Measurements from ENCODE around the gene ASCC1.
"Not testable (repeated sequence)": the region's sequence is repeated elsewhere in the genome, so short reads cannot be mapped to it uniquely, and the experiment has no call there.

ASCC1 gene

GRCh38 chr10:72219235-72219814 lies 3.2 kb upstream of the ASCC1 start:
- no peak for DNase-seq (ENCODE audit: low read depth)

- no peak for DNase-seq (ENCODE audit: low read depth)
Observed at GRCh38 chr10:72218726-72219125, 2.6 kb upstream of the ASCC1 start.

DNA sequence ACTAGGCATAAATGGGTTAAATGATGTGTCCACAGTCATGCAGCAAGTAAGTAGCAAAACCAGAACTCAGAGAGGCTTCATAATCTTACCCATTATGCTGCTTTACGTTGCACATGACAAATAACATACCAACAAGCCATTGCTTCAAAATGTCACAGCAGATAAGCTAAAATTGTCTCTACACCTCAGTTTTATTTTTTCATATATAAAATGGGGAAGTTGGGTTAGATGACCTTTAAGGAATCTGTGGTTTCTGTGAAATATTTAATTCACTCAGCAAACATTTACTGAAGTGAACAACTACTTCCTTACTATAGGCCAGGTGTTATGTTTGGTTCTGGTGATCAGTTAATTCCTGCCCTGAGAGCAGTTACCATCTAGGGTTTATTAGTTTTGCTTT lies 2.2 kb upstream of the ASCC1 start:
- no peak for DNase-seq (ENCODE audit: low read depth)

DNA sequence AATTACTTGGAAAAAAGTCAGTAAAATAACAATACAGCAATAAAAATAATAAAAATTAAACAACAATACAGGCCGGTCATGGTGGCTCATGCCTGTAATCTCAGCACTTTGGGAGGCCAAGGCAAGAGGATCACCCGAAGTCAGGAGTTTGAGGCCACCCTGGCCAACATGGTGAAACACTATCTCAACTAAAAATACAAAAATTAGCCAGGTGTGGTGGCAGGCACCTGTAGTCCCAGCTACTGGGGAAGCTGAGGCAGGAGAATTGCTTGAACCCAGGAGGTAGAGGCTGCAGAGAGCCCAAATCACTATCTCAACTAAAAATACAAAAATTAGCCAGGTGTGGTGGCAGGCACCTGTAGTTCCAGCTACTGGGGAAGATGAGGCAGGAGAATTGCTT lies 4.2 kb downstream of the ASCC1 start:
- not testable (repeated sequence) for DNase-seq (ENCODE audit: low read depth)

DNA sequence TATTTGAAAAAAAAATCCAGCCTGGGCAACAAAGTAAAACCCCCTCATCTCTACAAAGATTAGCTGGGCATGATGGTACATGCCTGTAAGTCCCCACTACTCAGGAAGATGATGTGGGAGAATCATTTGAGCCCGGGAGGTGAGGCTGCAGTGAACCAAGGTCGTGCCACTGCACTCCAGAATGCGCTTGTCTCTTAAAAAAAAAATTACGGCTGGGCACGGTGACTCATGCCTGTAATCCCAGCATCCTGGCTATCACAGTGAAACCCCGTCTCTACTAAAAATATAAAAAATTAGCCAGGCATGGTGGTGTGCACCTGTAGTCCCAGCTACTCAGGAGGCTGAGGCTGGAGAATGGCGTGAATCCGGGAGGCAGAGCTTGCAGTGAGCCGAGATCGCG lies 4.7 kb downstream of the ASCC1 start:
- not testable (repeated sequence) for DNase-seq (ENCODE audit: low read depth)

- not testable (repeated sequence) for DNase-seq (ENCODE audit: low read depth)
Observed at GRCh38 chr10:72208526-72208925, 7.5 kb downstream of the ASCC1 start.

- DNase-seq (ENCODE audit: low read depth): no peak
Observed at GRCh38 chr10:72206511-72207229, 9.4 kb downstream of the ASCC1 start.

DNA sequence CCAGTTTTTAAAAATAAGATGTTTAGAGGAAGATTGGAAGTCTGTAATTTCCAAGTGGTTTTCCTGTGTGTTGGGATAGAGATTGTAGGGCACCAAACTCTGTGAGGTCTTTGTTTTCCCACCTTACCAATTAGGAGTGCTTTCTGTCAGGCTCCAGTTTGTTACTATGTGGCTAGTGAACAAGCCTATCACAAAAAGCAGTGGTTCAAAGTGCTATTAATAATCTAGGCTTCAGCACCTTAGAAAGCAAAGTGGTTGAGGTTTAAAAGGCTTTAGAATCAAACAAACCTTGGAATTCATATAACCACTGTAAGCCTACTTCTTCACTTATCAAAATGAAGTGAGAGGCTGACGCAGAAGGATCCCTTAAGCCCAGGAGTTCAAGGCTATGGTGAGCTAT lies 11.4 kb downstream of the ASCC1 start:
- no peak for DNase-seq (ENCODE audit: low read depth)

- DNase-seq (ENCODE audit: low read depth): no peak
Observed at GRCh38 chr10:72204296-72204695, 11.8 kb downstream of the ASCC1 start.

GRCh38 chr10:72201293-72201692 lies 14.8 kb downstream of the ASCC1 start:
- DNase-seq (ENCODE audit: low read depth): no peak

DNA sequence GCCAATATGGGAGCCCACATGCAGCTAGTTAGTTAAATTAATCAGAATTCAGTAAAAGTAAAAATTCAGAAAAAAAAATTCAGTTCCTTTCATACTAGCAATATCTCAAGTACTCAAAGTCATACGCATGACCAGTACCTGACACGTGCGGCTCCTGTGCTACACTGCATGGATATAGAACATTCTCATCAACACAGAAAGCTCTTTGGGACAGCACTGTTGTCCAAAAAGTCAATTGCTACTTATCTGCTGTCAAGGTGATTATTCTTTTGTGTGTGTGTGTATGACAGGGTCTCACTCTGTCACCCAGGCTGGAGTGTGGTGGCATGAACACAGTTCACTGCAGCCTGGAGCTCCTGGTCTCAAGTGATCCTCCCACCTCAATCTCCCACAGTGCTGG lies 15.2 kb downstream of the ASCC1 start:
- no peak for DNase-seq (ENCODE audit: low read depth)

DNA sequence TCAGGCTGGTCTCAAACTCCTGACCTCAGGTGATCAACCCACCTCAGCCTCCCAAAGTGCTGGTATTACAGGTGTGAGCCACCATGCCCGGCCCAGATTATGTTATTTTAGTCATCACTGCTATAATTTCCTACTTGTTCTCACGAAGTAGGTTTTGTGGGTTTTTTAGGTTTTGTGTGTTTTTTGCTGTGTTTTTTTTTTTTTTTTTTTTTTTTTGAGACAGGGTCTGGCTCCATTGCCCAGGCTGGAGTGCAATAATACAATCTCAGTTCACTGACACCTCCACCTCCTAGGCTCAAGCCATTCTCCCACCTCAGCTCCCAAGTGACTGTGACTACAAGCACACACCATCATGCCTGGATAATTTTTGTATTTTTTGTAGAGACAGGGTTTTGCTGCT lies 21.1 kb downstream of the ASCC1 start:
- no peak for DNase-seq (ENCODE audit: low read depth)

DNA sequence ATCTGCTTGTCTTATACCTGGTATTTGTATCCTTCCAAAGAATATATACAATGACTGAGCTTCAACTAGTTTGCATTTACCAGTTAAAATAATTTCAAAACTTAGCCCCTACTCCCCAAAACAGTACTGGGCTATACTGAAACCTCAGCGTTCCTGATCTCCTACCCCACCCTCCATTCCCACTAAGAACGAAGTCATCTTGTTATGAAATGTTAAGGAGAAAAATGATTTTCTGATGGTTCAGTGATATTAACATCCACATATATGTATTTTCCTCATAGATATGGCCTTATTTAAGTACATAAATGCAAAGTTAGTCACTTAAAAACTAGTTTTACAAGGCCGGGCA lies 29.1 kb downstream of the ASCC1 start:
- DNase-seq (ENCODE audit: low read depth): no peak

- no peak for DNase-seq (ENCODE audit: low read depth)
Observed at GRCh38 chr10:72186258-72186981, 29.7 kb downstream of the ASCC1 start.

DNA sequence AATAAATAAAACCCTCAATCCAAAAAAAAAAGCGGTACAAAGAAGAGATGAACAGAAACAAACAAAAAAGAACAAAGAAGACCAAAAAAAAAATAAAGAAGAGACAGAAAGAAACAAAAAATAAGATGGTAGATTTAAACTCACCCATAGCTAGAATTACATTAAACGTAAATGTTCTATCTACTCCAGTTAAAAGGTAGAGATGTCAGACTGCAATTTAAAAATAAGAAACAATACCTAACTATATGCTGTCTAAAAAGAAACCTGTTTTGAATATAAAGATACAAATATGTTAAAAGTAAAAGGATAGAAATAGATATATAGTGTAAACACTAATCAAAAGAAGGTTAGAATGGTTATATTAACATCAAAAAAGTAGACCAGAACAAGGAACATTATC lies 31.9 kb downstream of the ASCC1 start:
- DNase-seq (ENCODE audit: low read depth): no peak

DNA sequence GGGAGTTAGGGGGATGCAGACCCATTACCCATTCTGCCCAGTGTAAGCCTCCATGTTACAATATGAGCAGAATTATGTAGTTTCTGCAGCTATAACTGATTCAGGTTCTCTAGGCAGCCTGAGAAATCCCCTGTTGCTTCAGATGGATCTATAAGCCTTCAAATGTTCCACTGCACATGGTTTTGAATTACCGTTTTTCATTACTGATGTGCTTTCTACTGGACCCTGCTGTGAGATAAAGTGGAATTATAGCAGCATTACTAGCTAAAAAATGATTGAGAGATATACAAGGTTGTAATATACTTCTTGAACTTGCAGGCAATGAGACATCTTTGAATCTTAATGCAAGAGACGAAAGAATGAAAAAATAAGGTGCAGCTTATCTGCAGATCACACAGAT lies 38.6 kb downstream of the ASCC1 start:
- no peak for DNase-seq (ENCODE audit: low read depth)

GRCh38 chr10:72176701-72177100 lies 39.4 kb downstream of the ASCC1 start:
- DNase-seq (ENCODE audit: low read depth): no peak

DNA sequence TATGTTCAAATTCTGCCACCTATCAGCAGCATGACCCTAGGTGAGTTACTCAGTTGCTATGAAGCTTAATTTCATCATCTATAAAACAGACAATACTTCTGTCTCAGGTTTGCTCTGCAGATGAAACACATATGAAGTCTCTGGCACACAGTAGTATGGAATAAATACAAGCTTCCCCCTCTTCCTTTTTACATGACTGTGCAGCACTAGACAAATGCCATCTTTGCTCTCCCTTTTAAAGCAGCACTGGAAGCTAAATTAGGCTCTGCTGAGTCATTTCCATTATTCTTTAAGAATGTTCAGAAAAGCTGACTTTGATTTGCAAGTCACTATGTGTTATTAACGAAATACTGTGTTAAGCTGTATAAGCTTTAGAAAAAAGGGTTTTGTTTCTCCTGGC lies 40.9 kb downstream of the ASCC1 start:
- no peak for DNase-seq (ENCODE audit: low read depth)

- no peak for DNase-seq (ENCODE audit: low read depth)
Observed at GRCh38 chr10:72174297-72174662, 41.8 kb downstream of the ASCC1 start.

- no peak for DNase-seq (ENCODE audit: low read depth)
Observed at GRCh38 chr10:72173619-72174296, 42.3 kb downstream of the ASCC1 start.

DNA sequence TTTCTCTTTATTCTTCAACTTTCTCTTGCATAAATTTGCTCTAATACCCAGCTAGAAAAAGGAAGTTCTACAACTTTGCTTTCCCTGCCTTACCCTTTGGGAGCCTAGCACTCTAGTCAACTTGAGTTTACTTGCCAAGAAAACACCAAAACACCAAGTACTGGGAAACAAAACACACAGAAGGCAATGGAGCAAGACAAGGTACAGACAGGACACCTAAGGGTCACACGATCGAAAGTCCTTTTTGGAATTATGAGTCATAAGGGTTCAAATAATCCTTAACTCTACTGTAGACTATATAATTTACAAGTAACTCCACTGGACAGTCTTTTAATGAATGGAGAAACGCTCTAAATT lies 42.8 kb downstream of the ASCC1 start:
- no peak for DNase-seq (ENCODE audit: low read depth)

GRCh38 chr10:72171175-72171630 lies 44.9 kb downstream of the ASCC1 start:
- DNase-seq (ENCODE audit: low read depth): no peak

DNA sequence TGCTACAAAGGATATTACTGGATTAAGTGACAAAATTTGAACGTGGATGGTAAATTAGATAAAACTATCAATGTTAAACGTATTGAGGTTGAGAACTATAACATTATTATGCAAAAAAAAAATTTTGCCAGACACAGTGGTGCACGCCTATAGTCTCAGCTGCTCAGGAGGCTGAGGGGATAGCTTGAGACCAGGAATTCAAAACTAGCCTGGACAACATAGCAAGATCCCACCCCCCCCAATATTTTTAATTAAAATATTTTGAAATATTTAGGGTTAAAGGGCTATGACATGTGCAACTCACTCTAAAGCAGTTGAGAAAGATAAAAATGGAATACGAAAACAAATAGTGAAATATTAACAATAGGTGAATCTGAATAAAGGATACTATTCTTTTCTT lies 45.3 kb downstream of the ASCC1 start:
- no peak for DNase-seq (ENCODE audit: low read depth)

Measured in stimulated activated CD8-positive, alpha-beta memory T cell treated with anti-CD3 and anti-CD28 coated beads, Interleukin-12 subunit alpha, Interleukin-12 subunit beta, amount 100 ng/mL, for 4 hours (primary cell).